Thyroid gland (tissue), 4 donors: Measurements from ENCODE around the gene DVL3.

Experiments used
- POLR2A ChIP-seq, 2 donors: fragments of 450-650 bp; IDR thresholded peaks; one replicate each; pipeline ENCODE4 v1.6.1; 2017; ENCODE audit warnings: antibody characterized with exemption in 2 of 2, mild to moderate bottlenecking in 2 of 2, moderate library complexity in 1 of 2
- TF ChIP-seq, protein P1 (sequence below), 6 experiments: fragments of 200-600 bp in 3 of 6; fragments of 450-650 bp in 3 of 6; sonication (generic) in 3 of 6; IDR thresholded peaks; one replicate each; pipeline ENCODE4 v1.5.1; 2016 to 2019; ENCODE audit warnings: antibody characterized with exemption in 6 of 6, mild to moderate bottlenecking in 2 of 6, inconsistent platforms in 1 of 6, moderate library complexity in 1 of 6

GRCh38 chr3:184196536-184196935, 41.4 kb downstream of the DVL3 start:
- no peak for TF ChIP-seq POLR2A (IDR thresholded peaks at IDR 0.05)
- TF ChIP-seq, protein P1, sequence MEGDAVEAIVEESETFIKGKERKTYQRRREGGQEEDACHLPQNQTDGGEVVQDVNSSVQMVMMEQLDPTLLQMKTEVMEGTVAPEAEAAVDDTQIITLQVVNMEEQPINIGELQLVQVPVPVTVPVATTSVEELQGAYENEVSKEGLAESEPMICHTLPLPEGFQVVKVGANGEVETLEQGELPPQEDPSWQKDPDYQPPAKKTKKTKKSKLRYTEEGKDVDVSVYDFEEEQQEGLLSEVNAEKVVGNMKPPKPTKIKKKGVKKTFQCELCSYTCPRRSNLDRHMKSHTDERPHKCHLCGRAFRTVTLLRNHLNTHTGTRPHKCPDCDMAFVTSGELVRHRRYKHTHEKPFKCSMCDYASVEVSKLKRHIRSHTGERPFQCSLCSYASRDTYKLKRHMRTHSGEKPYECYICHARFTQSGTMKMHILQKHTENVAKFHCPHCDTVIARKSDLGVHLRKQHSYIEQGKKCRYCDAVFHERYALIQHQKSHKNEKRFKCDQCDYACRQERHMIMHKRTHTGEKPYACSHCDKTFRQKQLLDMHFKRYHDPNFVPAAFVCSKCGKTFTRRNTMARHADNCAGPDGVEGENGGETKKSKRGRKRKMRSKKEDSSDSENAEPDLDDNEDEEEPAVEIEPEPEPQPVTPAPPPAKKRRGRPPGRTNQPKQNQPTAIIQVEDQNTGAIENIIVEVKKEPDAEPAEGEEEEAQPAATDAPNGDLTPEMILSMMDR (IDR thresholded peaks at IDR 0.05): no peak
